Measurements from ENCODE around the gene CPPED1. TPM values are rescaled to one million over a fixed set of nuclear protein-coding genes. Genes with fewer than 3 reads are reported as not detected.
"Not testable (repeated sequence)": the region's sequence is repeated elsewhere in the genome, so short reads cannot be mapped to it uniquely, and the experiment has no call there.

Gene CPPED1
- total and polyA plus RNA-seq, 2 experiments from 2014 or later = 6.2 to 7.3 TPM

GRCh38 chr16:12801511-12802042 is 2.1 kb downstream of the CPPED1 start:
- Mint-ChIP-seq H3K4me1 (peaks cover 10% of the 10 kb centered on the region; the same call in 2 of the 3 replicates), H3K4me3 (no peak overlapping the region; the same call in 2 of the 3 replicates), H3K9me3 (no peaks in the 10 kb centered on the region; the same call in 2 of the 3 replicates), H3K36me3 (ENCODE audit: low read depth) (no peaks in the 10 kb centered on the region; the same call in 2 of the 3 replicates), H3K27me3 (ENCODE audit: insufficient read depth, low read depth, poor library complexity) (peaks cover 4% of the 10 kb centered on the region), H3K27ac (no peak overlapping the region)
- H3F3A ChIP-seq (replicated peaks; ENCODE audit: low read depth) = 0 out of 2 replicates have a peak, but pooled peaks cover 6% of the 10 kb centered on the region
- H3K27me3 ChIP-seq (ENCODE audit: insufficient read depth) = no peaks in the 10 kb centered on the region
- H4K20me1 ChIP-seq (replicated peaks; ENCODE audit: insufficient read depth) = no peaks in the 10 kb centered on the region
- ATAC-seq (no peak), DNase-seq (ENCODE audit: low spot score) (no peak)
- peaks cover 8% of the 10 kb centered on the region for H3K4me1 ChIP-seq (ENCODE audit: insufficient read depth)
- no peak overlapping the region for H3K4me2 ChIP-seq
- no peak overlapping the region for H3K4me3 ChIP-seq
- no peak for TF ChIP-seq EZH2phosphoT487 (IDR thresholded peaks at IDR 0.05; ENCODE audit: unreplicated experiment)
- H3K79me2 ChIP-seq (replicated peaks; ENCODE audit: insufficient read depth) = peaks cover 6% of the 10 kb centered on the region; the same call in 1 of the 2 replicates
- H3K36me3 ChIP-seq (ENCODE audit: insufficient read depth) = no peaks in the 10 kb centered on the region
- no peaks in the 10 kb centered on the region for H3K9me2 ChIP-seq (ENCODE audit: insufficient read depth)
- H2AFZ ChIP-seq = no peak overlapping the region
- H3K27ac ChIP-seq (ENCODE audit: low read depth) = no peak overlapping the region

GRCh38 chr16:12800817-12801216 is 2.9 kb downstream of the CPPED1 start:
- Histone ChIP-seq H3K4me3 (no peak overlapping the region), H3K36me3 (ENCODE audit: insufficient read depth) (no peaks in the 10 kb centered on the region), H3K4me2 (no peak overlapping the region), H3K9me2 (ENCODE audit: insufficient read depth) (no peaks in the 10 kb centered on the region), H3K4me1 (ENCODE audit: insufficient read depth) (peaks cover 8% of the 10 kb centered on the region), H4K20me1 (replicated peaks; ENCODE audit: insufficient read depth) (no peaks in the 10 kb centered on the region), H2AFZ (no peak overlapping the region), H3K79me2 (replicated peaks; ENCODE audit: insufficient read depth) (peaks cover 6% of the 10 kb centered on the region; the same call in 1 of the 2 replicates), H3F3A (replicated peaks; ENCODE audit: low read depth) (0 out of 2 replicates have a peak, but pooled peaks cover 6% of the 10 kb centered on the region), H3K27ac (ENCODE audit: low read depth) (no peak overlapping the region), H3K27me3 (ENCODE audit: insufficient read depth) (no peaks in the 10 kb centered on the region)
- Mint-ChIP-seq H3K27me3 (ENCODE audit: insufficient read depth, low read depth, poor library complexity) (peaks cover 4% of the 10 kb centered on the region), H3K36me3 (ENCODE audit: low read depth) (no peaks in the 10 kb centered on the region; the same call in 2 of the 3 replicates), H3K27ac (no peak overlapping the region), H3K9me3 (no peaks in the 10 kb centered on the region; the same call in 2 of the 3 replicates), H3K4me1 (peaks cover 10% of the 10 kb centered on the region; the same call in 2 of the 3 replicates), H3K4me3 (no peak overlapping the region)
- DNase-seq (ENCODE audit: low spot score) = no peak
- no peak for TF ChIP-seq CREB1 (CRISPR knock-in tag; IDR thresholded peaks at IDR 0.05; ENCODE audit: low read depth)
- no peak for TF ChIP-seq POLR2AphosphoS5 (IDR thresholded peaks at IDR 0.05; ENCODE audit: low read depth)
- no peak for TF ChIP-seq ZNF331 (CRISPR knock-in tag; IDR thresholded peaks at IDR 0.05; ENCODE audit: low read depth)
- TF ChIP-seq EZH2 (IDR thresholded peaks at IDR 0.05; ENCODE audit: low read depth, unreplicated experiment) = no peak
- ATAC-seq = no peak

GRCh38 chr16:12799996-12800395 is 3.7 kb downstream of the CPPED1 start:
- not testable (repeated sequence) for H2AFZ ChIP-seq; H3K9me2 ChIP-seq (ENCODE audit: insufficient read depth); H3K4me3 Mint-ChIP-seq; H3K27ac Mint-ChIP-seq; ATAC-seq; H3K79me2 ChIP-seq (replicated peaks; ENCODE audit: insufficient read depth); H3K27ac ChIP-seq (ENCODE audit: low read depth); H4K20me1 ChIP-seq (replicated peaks; ENCODE audit: insufficient read depth); H3K4me1 ChIP-seq (ENCODE audit: insufficient read depth); H3K36me3 ChIP-seq (ENCODE audit: insufficient read depth); H3F3A ChIP-seq (replicated peaks; ENCODE audit: low read depth); H3K4me3 ChIP-seq; H3K9me3 Mint-ChIP-seq; H3K36me3 Mint-ChIP-seq (ENCODE audit: low read depth); DNase-seq (ENCODE audit: low spot score); H3K27me3 ChIP-seq (ENCODE audit: insufficient read depth); H3K27me3 Mint-ChIP-seq (ENCODE audit: insufficient read depth, low read depth, poor library complexity); H3K4me2 ChIP-seq; H3K4me1 Mint-ChIP-seq

All from GM23338 (cell line).